Adrenal gland (tissue), 5 donors: ENCODE data around the gene TPD52L2.

Experiments
- POLR2A ChIP-seq, 2 donors: fragments of 450-650 bp; IDR thresholded peaks; one replicate each; pipeline ENCODE4 v1.6.1; 2017; ENCODE audit warnings: antibody characterized with exemption in 2 of 2, mild to moderate bottlenecking in 2 of 2, moderate library complexity in 1 of 2
- TF ChIP-seq, protein P1 (sequence below), 6 experiments: fragments of 450-650 bp in 4 of 6; fragments of 200-600 bp in 2 of 6; sonication (generic) in 1 of 6; IDR thresholded peaks; 1 replicate in 5 of 6; 2 replicates in 1 of 6; pipeline versions ENCODE4 v1.5.1 to v1.8.0; 2016 to 2021; ENCODE audit warnings: antibody characterized with exemption in 6 of 6, mild to moderate bottlenecking in 2 of 6, moderate library complexity in 1 of 6
- donor health status: DM: no; HTN: no; CAD: no.

DNA sequence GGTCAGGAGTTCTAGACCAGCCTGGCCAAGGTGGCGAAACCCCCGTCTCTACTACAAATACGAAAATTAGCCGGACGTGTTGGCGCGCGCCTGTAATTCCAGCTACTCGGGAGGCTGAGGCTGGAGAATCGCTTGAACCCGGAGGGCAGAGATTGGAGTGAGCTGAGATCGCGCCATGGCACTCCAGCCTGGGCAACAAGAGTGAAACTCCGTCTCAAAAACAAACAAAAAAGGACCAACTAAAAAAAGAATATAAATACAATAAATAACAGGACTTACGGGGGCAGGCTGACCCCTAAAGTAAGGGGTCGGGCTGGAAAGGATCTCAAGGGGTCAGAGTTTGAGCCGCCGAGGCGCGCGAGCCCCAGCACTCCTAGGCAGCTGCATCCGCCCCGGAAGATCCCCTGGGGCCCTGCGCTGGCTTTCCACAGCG is 509 bp upstream of the TPD52L2 start:
- TF ChIP-seq, protein P1, sequence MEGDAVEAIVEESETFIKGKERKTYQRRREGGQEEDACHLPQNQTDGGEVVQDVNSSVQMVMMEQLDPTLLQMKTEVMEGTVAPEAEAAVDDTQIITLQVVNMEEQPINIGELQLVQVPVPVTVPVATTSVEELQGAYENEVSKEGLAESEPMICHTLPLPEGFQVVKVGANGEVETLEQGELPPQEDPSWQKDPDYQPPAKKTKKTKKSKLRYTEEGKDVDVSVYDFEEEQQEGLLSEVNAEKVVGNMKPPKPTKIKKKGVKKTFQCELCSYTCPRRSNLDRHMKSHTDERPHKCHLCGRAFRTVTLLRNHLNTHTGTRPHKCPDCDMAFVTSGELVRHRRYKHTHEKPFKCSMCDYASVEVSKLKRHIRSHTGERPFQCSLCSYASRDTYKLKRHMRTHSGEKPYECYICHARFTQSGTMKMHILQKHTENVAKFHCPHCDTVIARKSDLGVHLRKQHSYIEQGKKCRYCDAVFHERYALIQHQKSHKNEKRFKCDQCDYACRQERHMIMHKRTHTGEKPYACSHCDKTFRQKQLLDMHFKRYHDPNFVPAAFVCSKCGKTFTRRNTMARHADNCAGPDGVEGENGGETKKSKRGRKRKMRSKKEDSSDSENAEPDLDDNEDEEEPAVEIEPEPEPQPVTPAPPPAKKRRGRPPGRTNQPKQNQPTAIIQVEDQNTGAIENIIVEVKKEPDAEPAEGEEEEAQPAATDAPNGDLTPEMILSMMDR (IDR thresholded peaks at IDR 0.05), result peak in 1 of 6 experiments; percentile 19
- TF ChIP-seq POLR2A (IDR thresholded peaks at IDR 0.05), result no peak
